Loucy (cell line): ENCODE measurements around the gene ALB.

Experiments
- H2AFZ ChIP-seq: fragments of 200-600 bp; sonication (generic); 2 replicates; pipeline ENCODE4 v1.6.0; 2016; ENCODE audit warnings: antibody characterized with exemption, mild to moderate bottlenecking, low read length, moderate library complexity
- H3F3A ChIP-seq: fragments of 200-600 bp; 2 replicates; pipeline ENCODE4 v1.6.0; 2016; ENCODE audit warnings: antibody characterized with exemption, low read depth, mild to moderate bottlenecking
- H3K27me3 ChIP-seq: fragments of 200-600 bp; sonication (generic); 2 replicates; pipeline ENCODE4 v1.6.1; 2014; ENCODE audit warnings: low read length, mild to moderate bottlenecking; ENCODE audit not compliant: insufficient read depth, poor library complexity, severe bottlenecking
- H3K36me3 ChIP-seq: fragments of 200-600 bp; sonication (generic); 2 replicates; pipeline ENCODE4 v1.6.1; 2016; ENCODE audit warnings: low read length; ENCODE audit not compliant: insufficient read depth
- H3K4me1 ChIP-seq: fragments of 200-600 bp; sonication (generic); 2 replicates; pipeline ENCODE4 v1.5.1; 2014; ENCODE audit warnings: low read length, mild to moderate bottlenecking; ENCODE audit not compliant: insufficient read depth, poor library complexity, severe bottlenecking
- H3K4me2 ChIP-seq: fragments of 200-600 bp; sonication (generic); 2 replicates; pipeline ENCODE4 v1.6.0; 2014; ENCODE audit warnings: antibody characterized with exemption, low read length, low read depth, mild to moderate bottlenecking; ENCODE audit not compliant: poor library complexity, severe bottlenecking
- H3K4me3 ChIP-seq: fragments of 200-600 bp; sonication (generic); 2 replicates; pipeline ENCODE4 v1.5.1; 2014; ENCODE audit warnings: low read length, mild to moderate bottlenecking, mixed read lengths; ENCODE audit not compliant: poor library complexity, severe bottlenecking
- H3K79me2 ChIP-seq: fragments of 200-600 bp; sonication (generic); 2 replicates; pipeline ENCODE4 v1.6.1; 2014; ENCODE audit warnings: low read length; ENCODE audit not compliant: insufficient read depth
- H3K9ac ChIP-seq: fragments of 200-600 bp; sonication (generic); 2 replicates; pipeline ENCODE4 v1.6.0; 2014; ENCODE audit warnings: mild to moderate bottlenecking, low read depth, low read length, moderate library complexity; ENCODE audit not compliant: poor library complexity, severe bottlenecking
- H3K9me2 ChIP-seq: fragments of 200-600 bp; sonication (generic); replicated peaks from 2 replicates; pipeline ENCODE4 v1.6.1; 2016; ENCODE audit warnings: low read depth, low read length, mixed read lengths
- H3K9me3 ChIP-seq: fragments of 200-600 bp; sonication (generic); 2 replicates; pipeline ENCODE4 v1.6.1; 2014; ENCODE audit warnings: mild to moderate bottlenecking, antibody characterized with exemption, low read length, low read depth; ENCODE audit not compliant: insufficient read depth
- H4K20me1 ChIP-seq: fragments of 200-600 bp; sonication (generic); 2 replicates; pipeline ENCODE4 v1.6.0; 2014; ENCODE audit warnings: antibody characterized with exemption, low read length, mild to moderate bottlenecking; ENCODE audit not compliant: insufficient read depth, poor library complexity, severe bottlenecking
- CTCF ChIP-seq: fragments of 200-600 bp; sonication (generic); conservative IDR thresholded peaks from 2 replicates; pipeline ENCODE4 v1.5.1; 2014; ENCODE audit warnings: mild to moderate bottlenecking, antibody characterized with exemption, low read length
- EZH2phosphoT487 ChIP-seq: fragments of 200-600 bp; IDR thresholded peaks from 2 replicates; pipeline ENCODE4 v1.6.1; 2018; ENCODE audit warnings: antibody characterized with exemption, mild to moderate bottlenecking, moderate library complexity, borderline replicate concordance

The ALB gene

GRCh38 chr4:73453701-73454005 is 49.6 kb downstream of the ALB start:
- TF ChIP-seq CTCF (no peak), EZH2phosphoT487 (no peak)
- no peak overlapping the region for H3K4me3 ChIP-seq
- no peaks in the 10 kb centered on the region for H3K79me2 ChIP-seq
- no peak overlapping the region; the same call in none of the 2 replicates for H2AFZ ChIP-seq
- no peaks in the 10 kb centered on the region for H3K36me3 ChIP-seq
- no peak overlapping the region for H3K9ac ChIP-seq
- H3F3A ChIP-seq = no peaks in the 10 kb centered on the region
- no peaks in the 10 kb centered on the region for H3K27me3 ChIP-seq
- no peaks in the 10 kb centered on the region for H3K4me1 ChIP-seq
- H3K9me2 ChIP-seq = no peaks in the 10 kb centered on the region
- no peaks in the 10 kb centered on the region for H3K9me3 ChIP-seq
- no peak overlapping the region for H3K4me2 ChIP-seq
- H4K20me1 ChIP-seq = no peaks in the 10 kb centered on the region

DNA sequence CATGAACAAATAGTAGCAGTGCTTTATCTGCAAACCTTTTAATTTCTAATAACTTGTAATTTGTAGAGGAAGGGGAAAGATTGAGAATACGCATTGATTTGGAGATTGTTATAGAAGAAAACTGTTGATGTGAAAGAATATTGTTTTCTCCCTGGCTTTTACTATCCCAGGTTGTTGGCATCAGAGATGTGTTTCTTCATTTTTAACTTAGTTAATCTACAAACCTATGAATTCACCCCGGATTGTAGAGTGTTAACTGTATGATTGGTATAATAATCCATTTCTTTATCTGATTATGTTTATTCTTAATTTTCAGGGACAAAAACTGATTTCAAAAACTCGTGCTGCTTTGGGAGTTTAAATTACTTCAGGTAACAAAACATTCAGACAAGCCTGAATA is 50.8 kb downstream of the ALB start:
- no peaks in the 10 kb centered on the region for H3F3A ChIP-seq

GRCh38 chr4:73456177-73457022 is 52.3 kb downstream of the ALB start:
- Histone ChIP-seq H3K9ac (no peak overlapping the region), H3K79me2 (no peaks in the 10 kb centered on the region), H3K9me2 (no peaks in the 10 kb centered on the region), H3K4me3 (no peak overlapping the region), H3K4me2 (no peak overlapping the region), H3K4me1 (no peaks in the 10 kb centered on the region), H3K27me3 (no peaks in the 10 kb centered on the region), H3F3A (no peaks in the 10 kb centered on the region), H3K9me3 (no peaks in the 10 kb centered on the region), H3K36me3 (no peaks in the 10 kb centered on the region), H2AFZ (no peak overlapping the region), H4K20me1 (no peaks in the 10 kb centered on the region)
- no peak for TF ChIP-seq CTCF
- no peak for TF ChIP-seq EZH2phosphoT487

More for the DNA sequence above, 50.8 kb downstream of the ALB start:
- TF ChIP-seq CTCF (no peak), EZH2phosphoT487 (no peak)
- Histone ChIP-seq H2AFZ (no peak overlapping the region), H3K4me1 (no peaks in the 10 kb centered on the region), H3K9me2 (no peaks in the 10 kb centered on the region), H3K4me2 (no peak overlapping the region), H3K36me3 (no peaks in the 10 kb centered on the region), H4K20me1 (no peaks in the 10 kb centered on the region), H3K9me3 (no peaks in the 10 kb centered on the region), H3K27me3 (no peaks in the 10 kb centered on the region), H3K79me2 (no peaks in the 10 kb centered on the region), H3K4me3 (no peak overlapping the region), H3K9ac (no peak overlapping the region)
